HCT116 (cell line): ENCODE data around the gene BTNL8. TPM values are rescaled to one million over a fixed set of nuclear protein-coding genes. Genes with fewer than 3 reads are reported as not detected.

Experiments
- ATAC-seq: fragments of 200-7000 bp; cut with Tn5 transposase; 2 replicates; pipeline ENCODE4 v1.9.1; 2020; ENCODE audit warnings: mild to moderate bottlenecking, moderate library complexity
- BruUV-seq: library from RNA; stranded (reverse); fragments of 400-500 nt; replicated peaks from 2 replicates; lab custom pipeline; 2021; lab: Mats Ljungman, UMichigan
- CTCF ChIA-PET: fragments of 300-600 bp; sonication (Branson Sonifier 250); formaldehyde crosslinking; loops from one replicate; lab custom pipeline; 2021; ENCODE audit warnings: antibody characterized with exemption; lab: Charles Lee
- POLR2A ChIA-PET: fragments of 300-600, 350-600 bp; sonication (Branson Sonifier 250); formaldehyde crosslinking; loops from one replicate; lab custom pipeline; 2021; ENCODE audit warnings: antibody characterized with exemption; lab: Charles Lee
- RAD21 ChIA-PET, 2 experiments: fragments of 300-600 bp; sonication (Branson Sonifier 250); formaldehyde crosslinking; loops; one replicate each; lab custom pipeline; 2023; ENCODE audit warnings: low total read pairs in 2 of 2; ENCODE audit not compliant: uncharacterized antibody in 2 of 2, unreplicated experiment in 2 of 2, low non-redundant PET in 1 of 2; lab: Charles Lee
- DNase-seq: peaks from one replicate; pipeline ENCODE4 v3.0.0-alpha.2; 2010; ENCODE audit warnings: low read depth, low spot score
- H2AFZ ChIP-seq: fragments of 200-600 bp; shearing (Covaris generic), sonication (generic); 2 replicates; pipeline ENCODE4 v1.6.1; 2017; ENCODE audit warnings: low read depth, mixed run types, mixed read lengths, antibody characterized with exemption, low read length; ENCODE audit not compliant: poor library complexity, severe bottlenecking
- H3K27ac ChIP-seq: 2 replicates; pipeline ENCODE4 v1.5.1; 2012; ENCODE audit warnings: low read depth, low read length
- H3K27me3 ChIP-seq: fragments of 200-600 bp; sonication (generic); 2 replicates; pipeline ENCODE4 v1.6.1; 2016; ENCODE audit warnings: mixed run types, low read length, mixed read lengths; ENCODE audit not compliant: insufficient read depth
- H3K36me3 ChIP-seq, 2 experiments: fragments of 200-500 bp in 1 of 2; fragments of 200-600 bp in 1 of 2; sonication (Bioruptor generic) in 1 of 2; sonication (generic) in 1 of 2; 2 replicates each; pipeline versions ENCODE4 v1.5.1 to v1.6.1; 2014 to 2016; ENCODE audit warnings: low read length in 2 of 2, inconsistent platforms in 1 of 2, mixed read lengths in 1 of 2, mixed run types in 1 of 2; ENCODE audit not compliant: insufficient read depth in 2 of 2, control insufficient read depth in 1 of 2
- H3K4me1 ChIP-seq, 2 experiments: fragments of 200-600 bp in 1 of 2; sonication (generic) in 1 of 2; 2 replicates each; pipeline versions ENCODE4 v1.5.1 to v1.6.1; 2012 to 2017; ENCODE audit warnings: low read length in 2 of 2, inconsistent platforms in 1 of 2, mild to moderate bottlenecking in 1 of 2, mixed read lengths in 1 of 2, mixed run types in 1 of 2, moderate library complexity in 1 of 2; ENCODE audit not compliant: insufficient read depth in 2 of 2, control insufficient read depth in 1 of 2
- H3K4me2 ChIP-seq: fragments of 200-600 bp; sonication (generic); 2 replicates; pipeline ENCODE4 v1.6.1; 2017; ENCODE audit warnings: mixed run types, low read length, mixed read lengths
- H3K4me3 ChIP-seq, 2 experiments: fragments of 200-600 bp in 1 of 2; sonication (generic) in 1 of 2; replicated peaks in 1 of 2; 2 replicates each; pipeline ENCODE4 v1.5.1; 2011 to 2016; ENCODE audit warnings: low read length in 2 of 2, control low read depth in 1 of 2, low read depth in 1 of 2, mild to moderate bottlenecking in 1 of 2, mixed read lengths in 1 of 2, mixed run types in 1 of 2
- H3K79me2 ChIP-seq: fragments of 200-600 bp; sonication (generic); 2 replicates; pipeline ENCODE4 v1.6.1; 2017; ENCODE audit warnings: mild to moderate bottlenecking, mixed run types, low read length, moderate library complexity, mixed read lengths; ENCODE audit not compliant: insufficient read depth
- H3K9ac ChIP-seq: fragments of 200-600 bp; sonication (generic); 2 replicates; pipeline ENCODE4 v1.6.1; 2016; ENCODE audit warnings: low read length, mixed read lengths
- H3K9me2 ChIP-seq: fragments of 200-600 bp; sonication (generic), shearing (Covaris generic); 2 replicates; pipeline ENCODE4 v1.6.1; 2017; ENCODE audit warnings: mixed run types, mild to moderate bottlenecking, moderate library complexity; ENCODE audit not compliant: insufficient read depth
- H3K9me3 ChIP-seq, 2 experiments: fragments of 200-500 bp in 1 of 2; fragments of 200-600 bp in 1 of 2; sonication (Bioruptor generic) in 1 of 2; sonication (generic) in 1 of 2; 2 replicates each; pipeline ENCODE4 v1.6.1; 2014 to 2017; ENCODE audit warnings: low read length in 2 of 2, mixed read lengths in 2 of 2, inconsistent platforms in 1 of 2, low read depth in 1 of 2, mild to moderate bottlenecking in 1 of 2, mixed run types in 1 of 2, moderate library complexity in 1 of 2; ENCODE audit not compliant: control insufficient read depth in 1 of 2, insufficient read depth in 1 of 2
- H4K20me1 ChIP-seq: fragments of 200-600 bp; sonication (generic), shearing (Covaris generic); 2 replicates; pipeline ENCODE4 v1.6.1; 2017; ENCODE audit warnings: mixed run types, mild to moderate bottlenecking, moderate library complexity; ENCODE audit not compliant: insufficient read depth
- CEBPB ChIP-seq: IDR thresholded peaks from 2 replicates; pipeline ENCODE4 v1.6.1; 2012; ENCODE audit warnings: low read depth
- EGR1 ChIP-seq: IDR thresholded peaks from 2 replicates; pipeline ENCODE4 v1.6.1; 2012; ENCODE audit warnings: low read depth
- ELF1 ChIP-seq: IDR thresholded peaks from 2 replicates; pipeline ENCODE4 v1.6.1; 2012; ENCODE audit warnings: low read depth, borderline replicate concordance
- EZH2 ChIP-seq: fragments of 200-600 bp; sonication (generic); IDR thresholded peaks from 2 replicates; pipeline ENCODE4 v1.6.1; 2017; ENCODE audit warnings: antibody characterized with exemption, mixed run types
- EZH2phosphoT487 ChIP-seq: fragments of 200-600 bp; IDR thresholded peaks from 2 replicates; pipeline ENCODE4 v1.6.1; 2018; ENCODE audit warnings: antibody characterized with exemption, borderline replicate concordance
- JUND ChIP-seq: IDR thresholded peaks from 2 replicates; pipeline ENCODE4 v1.6.1; 2012
- POLR2AphosphoS5 ChIP-seq: IDR thresholded peaks from 2 replicates; pipeline ENCODE4 v1.6.1; 2011; ENCODE audit warnings: mild to moderate bottlenecking, low read depth, low read length, moderate library complexity
- SIN3A ChIP-seq: IDR thresholded peaks from 2 replicates; pipeline ENCODE4 v1.6.1; 2012; ENCODE audit warnings: low read depth
- SP1 ChIP-seq: IDR thresholded peaks from 2 replicates; pipeline ENCODE4 v1.6.1; 2012; ENCODE audit warnings: low read depth
- SRF ChIP-seq: IDR thresholded peaks from 2 replicates; pipeline ENCODE4 v1.6.1; 2012; ENCODE audit warnings: low read depth
- TCF7L2 ChIP-seq: IDR thresholded peaks from 2 replicates; pipeline ENCODE4 v1.7.0; 2011; ENCODE audit warnings: borderline replicate concordance, inconsistent platforms; ENCODE audit not compliant: insufficient read depth, insufficient read length; ENCODE audit errors: extremely low read depth
- ZFX ChIP-seq: fragments of 450-650 bp; IDR thresholded peaks from 2 replicates; pipeline ENCODE4 v1.6.1; 2017
- ZNF274 ChIP-seq: fragments of 200-500 bp; sonication (Bioruptor generic); IDR thresholded peaks from 2 replicates; pipeline ENCODE4 v1.6.1; 2014; ENCODE audit warnings: mild to moderate bottlenecking, low read depth, low read length, inconsistent platforms
- intact Hi-C: fragments of 100-400 bp; cut with micrococcal nuclease; formaldehyde crosslinking; loops from 2 replicates; pipeline ENCODE4 v1.10.0; 2022
- total RNA-seq: library from RNA; stranded (reverse); gene quantifications from one replicate; pipeline ENCODE4 v1.2.1, GENCODE V29; 2021; ENCODE audit not compliant: unreplicated experiment
- TF ChIP-seq, protein P1 (sequence below): IDR thresholded peaks from 2 replicates; pipeline ENCODE4 v1.6.1; 2012
- TF ChIP-seq, protein P2 (sequence below): IDR thresholded peaks from 2 replicates; pipeline ENCODE4 v1.6.1; 2011; ENCODE audit warnings: mild to moderate bottlenecking, low read length, moderate library complexity; ENCODE audit not compliant: insufficient replicate concordance; ENCODE audit errors: extremely low read depth
- TF ChIP-seq, protein P3 (sequence below), 3 experiments: fragments of 200-600 bp in 1 of 3; sonication (generic) in 1 of 3; IDR thresholded peaks in 2 of 3; conservative IDR thresholded peaks in 1 of 3; 2 replicates each; pipeline ENCODE4 v1.5.1; 2012 to 2017; ENCODE audit warnings: low read depth in 2 of 3, low read length in 2 of 3, antibody characterized with exemption in 1 of 3, borderline replicate concordance in 1 of 3, control low read depth in 1 of 3, mild to moderate bottlenecking in 1 of 3, mixed read lengths in 1 of 3, mixed run types in 1 of 3, moderate library complexity in 1 of 3; ENCODE audit not compliant: insufficient read depth in 1 of 3

Gene BTNL8
- total RNA-seq, 1 experiment from 2014 or later, result not detected

DNA sequence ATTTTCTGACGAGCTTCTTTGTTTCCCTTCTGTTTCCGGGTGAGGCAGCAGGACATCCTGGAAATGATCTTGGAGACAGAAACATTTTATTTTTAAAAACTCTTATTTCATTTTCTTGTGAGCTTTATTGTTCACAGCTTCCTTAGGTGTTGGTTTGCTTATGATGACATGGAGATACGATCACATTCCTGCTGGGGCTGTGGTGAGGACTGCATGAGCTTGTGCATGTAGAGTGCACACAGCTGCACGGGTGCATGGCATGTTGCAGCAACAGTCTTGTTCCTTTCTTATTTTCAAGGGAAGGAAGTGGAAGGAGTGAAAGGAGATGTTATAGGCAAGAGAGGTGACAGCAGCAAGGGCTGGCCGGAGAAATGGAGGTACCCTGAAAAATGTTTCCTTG, 1.2 kb downstream of the BTNL8 start:
- Histone ChIP-seq H2AFZ (no peak overlapping the region), H3K4me2 (no peak overlapping the region), H4K20me1 (no peaks in the 10 kb centered on the region), H3K9me3 (no peaks in the 10 kb centered on the region), H3K4me3 (no peak overlapping the region), H3K4me1 (no peaks in the 10 kb centered on the region), H3K79me2 (no peaks in the 10 kb centered on the region)
- CTCF ChIA-PET, result no interaction called here
- no peak for TF ChIP-seq POLR2AphosphoS5
- no peak for TF ChIP-seq ELF1
- no peak for TF ChIP-seq CEBPB
- TF ChIP-seq SIN3A, result no peak
- no peak for TF ChIP-seq JUND
- TF ChIP-seq EGR1, result no peak
- TF ChIP-seq, protein P1, sequence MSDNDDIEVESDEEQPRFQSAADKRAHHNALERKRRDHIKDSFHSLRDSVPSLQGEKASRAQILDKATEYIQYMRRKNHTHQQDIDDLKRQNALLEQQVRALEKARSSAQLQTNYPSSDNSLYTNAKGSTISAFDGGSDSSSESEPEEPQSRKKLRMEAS, result no peak
- TF ChIP-seq ZNF274, result no peak
- TF ChIP-seq, protein P2, sequence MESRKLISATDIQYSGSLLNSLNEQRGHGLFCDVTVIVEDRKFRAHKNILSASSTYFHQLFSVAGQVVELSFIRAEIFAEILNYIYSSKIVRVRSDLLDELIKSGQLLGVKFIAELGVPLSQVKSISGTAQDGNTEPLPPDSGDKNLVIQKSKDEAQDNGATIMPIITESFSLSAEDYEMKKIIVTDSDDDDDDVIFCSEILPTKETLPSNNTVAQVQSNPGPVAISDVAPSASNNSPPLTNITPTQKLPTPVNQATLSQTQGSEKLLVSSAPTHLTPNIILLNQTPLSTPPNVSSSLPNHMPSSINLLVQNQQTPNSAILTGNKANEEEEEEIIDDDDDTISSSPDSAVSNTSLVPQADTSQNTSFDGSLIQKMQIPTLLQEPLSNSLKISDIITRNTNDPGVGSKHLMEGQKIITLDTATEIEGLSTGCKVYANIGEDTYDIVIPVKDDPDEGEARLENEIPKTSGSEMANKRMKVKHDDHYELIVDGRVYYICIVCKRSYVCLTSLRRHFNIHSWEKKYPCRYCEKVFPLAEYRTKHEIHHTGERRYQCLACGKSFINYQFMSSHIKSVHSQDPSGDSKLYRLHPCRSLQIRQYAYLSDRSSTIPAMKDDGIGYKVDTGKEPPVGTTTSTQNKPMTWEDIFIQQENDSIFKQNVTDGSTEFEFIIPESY, result no peak
- no peak for TF ChIP-seq EZH2
- no peak for TF ChIP-seq SRF
- no peak for TF ChIP-seq SP1
- TF ChIP-seq TCF7L2, result no peak
- TF ChIP-seq, protein P3, sequence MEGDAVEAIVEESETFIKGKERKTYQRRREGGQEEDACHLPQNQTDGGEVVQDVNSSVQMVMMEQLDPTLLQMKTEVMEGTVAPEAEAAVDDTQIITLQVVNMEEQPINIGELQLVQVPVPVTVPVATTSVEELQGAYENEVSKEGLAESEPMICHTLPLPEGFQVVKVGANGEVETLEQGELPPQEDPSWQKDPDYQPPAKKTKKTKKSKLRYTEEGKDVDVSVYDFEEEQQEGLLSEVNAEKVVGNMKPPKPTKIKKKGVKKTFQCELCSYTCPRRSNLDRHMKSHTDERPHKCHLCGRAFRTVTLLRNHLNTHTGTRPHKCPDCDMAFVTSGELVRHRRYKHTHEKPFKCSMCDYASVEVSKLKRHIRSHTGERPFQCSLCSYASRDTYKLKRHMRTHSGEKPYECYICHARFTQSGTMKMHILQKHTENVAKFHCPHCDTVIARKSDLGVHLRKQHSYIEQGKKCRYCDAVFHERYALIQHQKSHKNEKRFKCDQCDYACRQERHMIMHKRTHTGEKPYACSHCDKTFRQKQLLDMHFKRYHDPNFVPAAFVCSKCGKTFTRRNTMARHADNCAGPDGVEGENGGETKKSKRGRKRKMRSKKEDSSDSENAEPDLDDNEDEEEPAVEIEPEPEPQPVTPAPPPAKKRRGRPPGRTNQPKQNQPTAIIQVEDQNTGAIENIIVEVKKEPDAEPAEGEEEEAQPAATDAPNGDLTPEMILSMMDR (IDR thresholded peaks at IDR 0.05 in 2 of 3, conservative IDR thresholded peaks at IDR 0.05 in 1 of 3; ENCODE audit: borderline replicate concordance in 1 of 3, insufficient read depth in 1 of 3, low read depth in 2 of 3, low read length in 2 of 3), result no peak
- TF ChIP-seq ZFX, result no peak
- no peak for TF ChIP-seq EZH2phosphoT487
- TF ChIP-seq, all 23 proteins: peak for 0
- Histone ChIP-seq H3K9me2 (no peaks in the 10 kb centered on the region), H3K27ac (no peak overlapping the region), H3K36me3 (no peaks in the 10 kb centered on the region), H3K9ac (no peak overlapping the region), H3K27me3 (no peaks in the 10 kb centered on the region)
- ATAC-seq, result no peak
- no peak for DNase-seq
- ChIA-PET RAD21 (no interaction called here), POLR2A (no interaction called here)
- BruUV-seq, result no TSS peak
- intact Hi-C loops, result no loop called here
